Brain microvascular endothelial cell (primary cell): ENCODE results near the gene SRRD.

ENCODE experiments used
- DNase-seq: peaks from one replicate; pipeline ENCODE4 v3.0.0-alpha.2; 2020
- H3K27ac ChIP-seq: fragments of 250-450 bp; sonication (Bioruptor Pico); 2 replicates; pipeline ENCODE4 v1.5.1; 2020; ENCODE audit warnings: mild to moderate bottlenecking, moderate library complexity
- H3K27me3 ChIP-seq: fragments of 250-450 bp; sonication (Bioruptor Pico); replicated peaks from 2 replicates; pipeline ENCODE4 v1.5.1; 2020; ENCODE audit warnings: mild to moderate bottlenecking
- H3K36me3 ChIP-seq: fragments of 250-450 bp; sonication (Bioruptor Pico); replicated peaks from 2 replicates; pipeline ENCODE4 v1.5.1; 2020; ENCODE audit warnings: mild to moderate bottlenecking
- H3K4me3 ChIP-seq: 2 replicates; pipeline ENCODE4 v1.5.1; 2011; ENCODE audit warnings: low read depth, mild to moderate bottlenecking, control low read depth, low read length, moderate library complexity
- CTCF ChIP-seq: IDR thresholded peaks from 2 replicates; pipeline ENCODE4 v1.5.1; 2011; ENCODE audit warnings: low read depth, mild to moderate bottlenecking, moderate library complexity, low read length, control low read depth, inconsistent platforms; ENCODE audit errors: missing control alignments
- in situ Hi-C: cut with HindIII; loops from 2 replicates; pipeline ENCODE4 v1.10.0; 2017; ENCODE audit warnings: low sequenced_read_pairs, low pct_ligation_motif_present

The SRRD gene

GRCh38 chr22:26529345-26529744 is 45.7 kb downstream of the SRRD start:
- H3K27ac ChIP-seq: no peak overlapping the region
- H3K4me3 ChIP-seq: no peak overlapping the region
- peaks cover 48% of the 10 kb centered on the region for H3K36me3 ChIP-seq
- H3K27me3 ChIP-seq: no peaks in the 10 kb centered on the region
- TF ChIP-seq CTCF: no peak
- DNase-seq: no peak
- in situ Hi-C loops: no loop called here

DNA sequence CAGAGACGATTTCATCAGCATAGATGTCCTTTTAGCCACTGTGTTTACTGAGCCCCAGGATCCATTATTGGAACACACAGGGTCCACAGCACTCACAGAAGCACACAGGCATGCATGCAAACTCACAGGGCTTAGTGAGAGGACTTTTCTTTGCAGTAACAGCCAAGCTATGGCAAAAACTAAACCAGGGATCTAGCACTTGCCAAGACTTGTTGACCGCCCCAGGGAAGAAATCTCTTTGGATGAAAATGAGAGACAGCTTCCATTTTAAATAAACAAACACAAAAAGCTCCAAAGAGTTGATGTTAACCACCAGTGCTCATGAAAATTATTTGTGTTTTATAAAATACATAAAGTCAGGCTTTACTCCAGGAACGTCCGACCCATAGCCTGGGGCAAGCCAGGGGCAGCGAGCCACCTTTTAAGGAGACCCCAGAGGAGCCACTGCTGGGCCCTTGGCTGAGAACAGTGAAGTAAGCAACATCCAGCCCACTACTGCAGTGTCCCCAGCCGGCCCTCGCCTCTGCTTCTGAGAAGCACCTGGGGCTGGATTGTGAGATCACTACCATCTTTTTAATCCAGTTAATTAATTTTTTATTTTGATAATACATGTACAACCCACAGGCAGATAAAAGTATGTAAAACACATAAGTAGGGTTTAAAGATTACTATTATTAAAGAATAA is 50.6 kb downstream of the SRRD start:
- in situ Hi-C loops: no loop called here
- DNase-seq: no peak
- Histone ChIP-seq H3K36me3 (peaks cover 38% of the 10 kb centered on the region), H3K27ac (no peak overlapping the region), H3K4me3 (no peak overlapping the region), H3K27me3 (no peaks in the 10 kb centered on the region)
- no peak for TF ChIP-seq CTCF

DNA sequence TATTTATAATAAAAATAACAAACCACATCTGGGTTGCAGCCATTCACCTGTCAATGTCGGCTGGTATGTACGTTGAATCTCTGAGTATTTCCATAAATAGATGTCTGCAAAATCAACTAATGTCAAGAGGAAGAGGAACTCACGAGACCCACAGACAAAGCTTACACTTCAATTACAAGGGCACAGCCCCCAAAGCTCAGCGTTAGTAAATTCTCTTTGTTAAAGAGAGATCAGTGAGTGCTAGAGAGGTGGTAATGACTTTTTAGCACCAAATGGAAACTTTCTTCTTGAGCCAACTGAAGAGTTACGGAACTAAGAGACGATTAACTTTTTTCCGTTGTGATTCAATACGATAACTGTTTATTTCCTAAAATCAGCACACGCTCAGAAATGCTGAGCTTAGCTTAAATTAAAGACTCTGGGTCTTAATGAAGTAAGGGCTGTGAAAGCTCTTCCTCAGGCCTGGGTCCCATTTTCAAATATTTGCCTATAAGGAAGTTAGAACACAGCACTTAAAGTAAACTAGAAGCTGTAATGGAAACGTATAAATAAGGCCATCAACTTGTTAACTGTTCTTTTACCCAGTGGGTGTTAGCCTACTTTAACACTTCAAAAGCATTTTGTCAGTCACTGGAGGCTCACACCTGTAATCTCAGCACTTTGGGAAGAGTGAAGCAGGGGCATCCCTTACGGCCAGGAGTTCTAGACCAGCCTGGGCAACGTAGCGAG is 51.4 kb downstream of the SRRD start:
- peaks cover 36% of the 10 kb centered on the region for H3K36me3 ChIP-seq
- in situ Hi-C loops: no loop called here
- no peak overlapping the region for H3K4me3 ChIP-seq
- H3K27ac ChIP-seq: no peak overlapping the region
- no peak for TF ChIP-seq CTCF
- no peak for DNase-seq
- no peaks in the 10 kb centered on the region for H3K27me3 ChIP-seq

GRCh38 chr22:26535603-26535908 is 51.9 kb downstream of the SRRD start:
- Histone ChIP-seq H3K27me3 (no peaks in the 10 kb centered on the region), H3K4me3 (no peak overlapping the region), H3K27ac (no peak overlapping the region), H3K36me3 (peaks cover 41% of the 10 kb centered on the region)
- in situ Hi-C loops: no loop called here
- TF ChIP-seq CTCF: no peak
- DNase-seq: no peak

GRCh38 chr22:26536056-26536761 is 52.5 kb downstream of the SRRD start:
- Histone ChIP-seq H3K27ac (no peak overlapping the region), H3K36me3 (peaks cover 43% of the 10 kb centered on the region), H3K4me3 (no peak overlapping the region), H3K27me3 (no peaks in the 10 kb centered on the region)
- in situ Hi-C loops: no loop called here
- no peak for DNase-seq
- no peak for TF ChIP-seq CTCF
